Gastroesophageal sphincter (tissue), 3 donors: ENCODE data around the gene NEU1.

ENCODE experiments used
- CTCF ChIP-seq, 4 experiments: fragments of 200-600 bp in 2 of 4; fragments of 450-650 bp in 2 of 4; sonication (generic) in 1 of 4; IDR thresholded peaks; one replicate each; pipeline ENCODE4 v1.5.1; 2017 to 2019; ENCODE audit warnings: antibody characterized with exemption in 4 of 4, mild to moderate bottlenecking in 2 of 4, moderate library complexity in 2 of 4
- POLR2A ChIP-seq, 2 donors: fragments of 450-650 bp; IDR thresholded peaks; one replicate each; pipeline ENCODE4 v1.6.1; 2017; ENCODE audit warnings: antibody characterized with exemption in 2 of 2, mild to moderate bottlenecking in 2 of 2, moderate library complexity in 1 of 2
- POLR2AphosphoS5 ChIP-seq: sonication (generic); formaldehyde crosslinking; IDR thresholded peaks from one replicate; pipeline ENCODE4 v1.6.1; 2017; ENCODE audit warnings: antibody characterized with exemption

- peak in 1 of 4 experiments; percentile 7 for TF ChIP-seq CTCF (IDR thresholded peaks at IDR 0.05)
- TF ChIP-seq POLR2AphosphoS5, result peak; percentile 93
- TF ChIP-seq POLR2A (IDR thresholded peaks at IDR 0.05), result peak; percentile 93 to 95
Measured at GRCh38 chr6:31862344-31863235, at the start of gene NEU1.
